HG03575 (cell line): ENCODE measurements around the gene OPCML.

Source experiments
- ATAC-seq: cut with Tn5 transposase; IDR thresholded peaks from one replicate; pipeline ENCODE4 v1.9.1; 2021; ENCODE audit not compliant: unreplicated experiment, insufficient number of reproducible peaks, low FRiP score; ENCODE audit errors: extremely low read depth

OPCML gene

DNA sequence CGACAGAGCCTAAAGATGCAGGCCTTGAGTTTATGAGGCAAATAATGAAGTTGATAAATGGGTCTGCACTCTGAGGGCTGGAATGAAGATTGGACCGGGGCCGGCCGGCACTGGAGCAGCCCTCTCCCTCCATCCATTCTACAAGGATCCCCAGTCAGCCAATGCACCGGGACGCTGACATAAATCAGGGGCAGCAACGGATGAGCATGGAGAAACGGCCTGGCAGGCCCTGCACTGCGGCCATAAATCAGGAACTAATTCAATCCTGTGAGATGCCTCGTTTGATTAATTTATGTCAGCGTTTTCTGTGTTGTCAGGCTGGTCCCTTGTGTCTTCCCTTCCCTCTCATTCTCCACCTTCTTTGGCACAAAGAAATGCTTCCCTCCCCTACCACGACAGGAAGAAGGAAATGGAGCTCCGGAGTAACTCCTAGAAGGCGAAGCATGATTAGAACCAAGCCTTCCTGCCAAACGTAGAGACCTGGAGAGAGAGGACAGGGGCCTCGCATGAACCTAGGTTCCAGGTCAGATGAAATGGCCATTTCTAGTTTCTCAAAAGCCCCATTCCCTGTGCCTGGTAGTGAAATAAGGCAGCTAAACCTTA lies 358.4 kb downstream of the OPCML start:
- ATAC-seq = no peak

DNA sequence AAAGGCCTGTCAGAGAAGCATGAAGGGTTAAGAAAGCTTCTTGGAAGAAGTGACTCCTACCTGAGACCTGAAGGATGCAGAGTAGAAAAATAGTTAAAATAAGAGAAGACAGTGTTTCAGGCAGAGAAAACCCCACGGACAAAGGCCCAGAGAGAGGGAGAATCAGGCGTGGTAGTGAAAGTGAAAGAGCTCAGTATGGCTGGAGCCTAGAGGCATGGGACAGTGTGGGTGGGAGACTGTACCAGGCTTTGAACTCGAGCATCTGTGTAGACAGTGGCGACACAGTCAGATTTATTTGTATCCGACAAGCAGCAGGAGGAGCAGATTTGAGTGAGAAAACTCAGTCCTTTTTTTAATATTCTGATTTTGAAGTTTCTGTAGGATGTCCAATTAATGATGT lies 360.0 kb downstream of the OPCML start:
- ATAC-seq = no peak

DNA sequence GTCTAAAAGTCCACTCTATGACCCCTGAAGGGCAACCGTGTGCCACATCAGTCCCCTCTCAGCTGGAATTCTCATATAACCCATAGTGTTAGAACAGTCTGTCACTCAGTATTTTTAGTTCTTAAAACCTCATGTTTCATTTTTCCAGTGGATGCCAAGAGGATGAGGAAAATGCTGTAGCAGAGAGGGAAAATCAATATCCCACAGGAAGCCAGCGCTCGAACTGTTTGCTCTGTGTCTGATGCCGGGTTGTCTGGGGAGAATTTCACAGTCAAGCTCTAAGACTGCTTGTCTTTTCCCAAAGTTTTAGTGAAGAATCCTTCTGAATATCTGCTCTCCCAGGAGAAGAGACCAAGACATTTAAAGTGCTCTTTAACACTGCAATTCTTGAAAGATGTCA lies 360.9 kb downstream of the OPCML start:
- no peak for ATAC-seq

DNA sequence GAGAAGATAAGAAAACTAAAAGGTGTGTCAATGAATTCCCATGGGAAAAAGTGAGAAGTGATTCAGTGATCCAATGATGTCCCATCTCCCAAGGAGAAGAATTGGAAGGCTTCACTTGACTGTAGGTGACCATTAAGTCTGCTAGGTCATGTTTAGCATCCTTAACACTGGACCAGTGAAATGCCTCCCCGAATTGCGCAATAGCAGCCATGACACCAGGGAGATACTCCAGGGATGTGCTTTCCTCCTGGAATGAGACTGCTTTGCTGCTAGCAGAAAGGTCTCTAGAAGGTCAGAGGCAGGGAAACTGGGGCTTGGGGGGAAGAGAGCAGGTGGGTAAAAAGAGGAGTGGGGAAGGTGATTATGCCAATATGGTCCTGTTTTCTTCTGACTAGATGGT lies 364.3 kb downstream of the OPCML start:
- no peak for ATAC-seq

DNA sequence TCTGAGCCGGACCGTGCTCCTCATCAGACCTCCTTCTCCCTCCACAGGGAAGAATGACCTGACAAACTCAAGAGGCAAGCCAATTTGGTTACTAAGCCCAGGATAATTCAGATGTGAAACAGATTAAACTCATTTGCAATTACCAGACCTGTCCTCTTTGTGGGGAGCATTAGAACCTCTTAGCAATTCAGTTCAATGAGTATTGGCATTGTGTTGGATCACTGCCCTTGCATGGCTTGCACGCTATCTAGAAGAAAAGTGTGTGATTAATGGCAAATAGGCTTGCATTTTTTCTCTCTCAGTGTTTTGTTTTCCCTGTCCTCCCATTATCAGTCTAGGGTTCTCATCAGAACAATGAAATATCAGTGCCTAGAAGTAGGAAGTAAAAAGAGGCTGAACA lies 365.6 kb downstream of the OPCML start:
- ATAC-seq = no peak

DNA sequence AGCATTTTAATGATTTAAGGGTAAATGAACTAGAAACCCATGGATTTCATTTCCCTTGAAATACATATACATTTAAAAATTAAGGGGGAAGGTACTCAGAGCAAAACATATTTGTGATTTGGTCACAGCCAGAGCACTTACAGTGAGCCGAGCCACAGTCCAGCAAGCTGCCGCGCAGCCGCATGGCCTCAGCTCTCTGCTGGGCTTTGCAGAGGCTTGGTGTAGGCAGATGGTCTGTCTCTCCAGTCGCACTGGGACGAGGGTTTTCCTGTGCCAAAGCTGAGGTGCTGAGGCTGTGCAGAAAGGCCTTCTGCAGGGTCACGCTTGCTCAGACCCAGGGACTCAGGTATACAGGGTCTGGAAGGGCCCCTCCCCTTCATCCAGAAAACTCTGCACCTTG lies 367.3 kb downstream of the OPCML start:
- ATAC-seq = no peak

DNA sequence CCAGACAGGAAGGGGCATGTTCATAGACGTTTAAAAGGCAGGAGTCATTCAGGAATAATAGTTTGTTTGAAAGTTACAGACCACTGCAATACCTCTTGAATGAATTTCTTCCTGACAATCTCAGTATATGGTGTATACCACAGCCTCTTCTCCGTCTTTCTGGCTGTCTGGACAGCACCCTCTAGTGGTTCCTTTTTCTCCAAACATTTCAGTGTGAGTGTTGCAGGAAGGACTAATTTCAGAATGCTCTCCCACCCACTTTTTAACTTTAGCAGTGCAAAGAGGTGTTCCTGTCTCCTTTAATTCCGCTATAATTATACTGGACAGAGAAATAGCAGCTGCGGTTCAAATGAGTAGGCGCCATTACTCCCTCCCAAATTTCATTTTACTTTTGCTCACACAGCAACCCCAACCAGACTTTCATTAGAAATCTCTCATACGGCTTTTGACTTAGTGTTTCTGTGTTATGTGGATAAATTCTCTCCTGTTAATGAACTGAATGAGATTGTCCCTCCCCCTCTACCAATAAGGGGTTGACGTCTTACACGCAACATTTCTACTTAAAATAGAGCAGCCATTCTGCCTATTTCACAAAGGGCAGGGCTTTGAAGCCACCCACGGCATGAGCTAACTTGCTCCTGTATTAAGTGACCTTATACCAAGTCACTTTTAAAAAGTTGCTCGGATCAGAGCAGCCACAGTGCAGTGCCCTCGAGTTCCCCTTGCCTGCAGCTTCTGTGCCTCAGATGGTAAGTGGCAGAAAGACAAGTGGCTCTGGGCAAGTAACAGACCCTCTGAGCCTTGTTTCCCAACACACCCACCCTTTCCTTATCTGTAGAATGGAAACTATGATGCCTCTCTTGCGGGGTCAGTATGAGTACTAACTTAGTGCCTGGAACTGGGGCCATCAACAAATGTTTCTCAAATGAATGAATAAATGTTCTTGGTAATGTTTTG lies 368.6 kb downstream of the OPCML start:
- ATAC-seq = no peak

DNA sequence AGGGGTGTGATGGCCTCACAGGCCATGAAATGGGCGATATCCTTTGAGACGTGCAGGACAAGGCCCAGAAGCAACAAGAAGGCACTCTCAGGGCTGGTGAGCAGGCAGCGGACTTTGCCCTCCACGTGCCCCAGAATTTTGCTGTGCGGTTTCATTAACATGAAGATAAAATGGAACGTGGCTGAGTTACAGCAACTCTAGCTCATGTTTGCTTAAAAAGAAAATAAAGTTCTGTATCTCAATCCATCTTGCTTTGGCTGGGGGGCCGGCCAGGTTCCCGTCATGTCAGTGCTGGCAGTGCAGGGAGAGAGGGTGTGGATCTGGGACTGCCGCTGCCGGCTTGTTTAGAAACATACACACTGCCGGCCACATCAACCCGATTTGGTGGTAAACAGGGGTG lies 370.1 kb downstream of the OPCML start:
- ATAC-seq = no peak

DNA sequence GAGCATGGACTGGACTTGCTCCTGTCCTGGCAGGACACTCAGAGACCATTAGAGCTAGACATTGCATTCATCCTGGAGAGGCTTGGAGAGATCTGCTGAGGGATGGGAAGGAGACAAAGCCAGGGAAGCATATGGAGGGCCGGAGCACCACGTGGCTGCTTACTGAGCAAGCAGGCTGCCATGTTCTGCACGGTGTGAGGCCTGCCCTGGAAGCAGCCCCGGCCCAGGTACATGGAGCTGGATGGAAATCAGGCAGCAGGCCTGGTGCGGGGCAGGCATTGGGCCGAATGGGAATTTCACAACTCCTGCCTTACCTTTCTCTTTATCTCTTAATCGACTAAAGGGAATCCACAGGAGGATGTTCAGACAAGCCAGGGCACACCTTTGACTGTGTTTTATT lies 371.5 kb downstream of the OPCML start:
- no peak for ATAC-seq

DNA sequence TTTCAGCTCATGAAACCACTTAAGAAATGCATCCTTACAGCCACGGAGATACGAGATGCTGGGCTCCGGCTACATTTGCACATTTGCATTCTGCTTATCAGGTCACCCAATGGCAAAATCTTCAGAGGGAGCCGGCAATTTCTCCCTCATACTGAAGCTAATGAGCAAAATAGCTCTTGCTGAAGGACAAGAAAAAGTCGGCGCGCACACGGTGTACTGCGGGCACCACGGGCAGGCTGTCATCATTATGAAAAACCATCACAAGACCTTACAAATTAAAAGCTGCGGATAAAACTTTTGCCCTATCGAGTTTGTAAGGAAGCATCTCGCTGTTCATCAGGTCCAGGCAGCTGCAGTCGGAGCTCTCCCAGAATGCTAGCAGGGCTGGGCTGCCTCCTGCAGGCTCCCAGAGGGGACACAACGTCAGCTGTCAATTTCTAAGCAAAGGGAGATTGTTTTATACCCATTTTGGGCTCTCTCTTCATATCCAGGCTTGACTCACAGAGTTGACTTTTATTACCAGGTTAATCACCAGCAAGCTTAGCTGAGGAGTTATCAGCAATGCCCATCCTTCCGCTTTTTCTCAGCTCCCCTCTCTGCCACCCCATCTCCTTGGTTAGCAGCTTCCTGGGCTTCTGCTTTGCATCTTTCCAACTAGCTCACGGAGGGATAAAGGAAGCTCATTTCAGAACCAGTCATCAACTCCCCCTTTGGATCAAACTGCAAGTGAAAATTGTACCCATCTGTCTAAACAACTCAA lies 375.1 kb downstream of the OPCML start:
- ATAC-seq = no peak

DNA sequence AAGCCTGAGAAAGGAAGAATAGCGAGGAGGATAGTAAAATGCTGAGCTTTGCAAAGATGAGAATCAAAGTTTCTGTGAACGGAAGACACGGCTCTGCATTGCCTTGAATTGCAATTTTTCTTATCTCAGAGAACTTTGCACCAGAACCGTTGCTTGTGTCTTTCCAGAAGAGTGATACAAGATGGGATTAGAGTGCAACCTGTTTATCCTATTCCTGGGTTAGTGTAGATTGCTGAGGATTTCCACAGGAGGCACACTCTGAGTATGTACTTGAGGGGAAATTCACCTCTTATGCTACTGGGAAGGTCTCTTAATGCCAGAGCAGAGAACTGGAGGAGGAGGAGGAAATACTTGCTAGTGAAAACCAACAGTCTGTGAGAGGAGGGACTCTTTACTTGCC lies 377.5 kb downstream of the OPCML start:
- no peak for ATAC-seq

DNA sequence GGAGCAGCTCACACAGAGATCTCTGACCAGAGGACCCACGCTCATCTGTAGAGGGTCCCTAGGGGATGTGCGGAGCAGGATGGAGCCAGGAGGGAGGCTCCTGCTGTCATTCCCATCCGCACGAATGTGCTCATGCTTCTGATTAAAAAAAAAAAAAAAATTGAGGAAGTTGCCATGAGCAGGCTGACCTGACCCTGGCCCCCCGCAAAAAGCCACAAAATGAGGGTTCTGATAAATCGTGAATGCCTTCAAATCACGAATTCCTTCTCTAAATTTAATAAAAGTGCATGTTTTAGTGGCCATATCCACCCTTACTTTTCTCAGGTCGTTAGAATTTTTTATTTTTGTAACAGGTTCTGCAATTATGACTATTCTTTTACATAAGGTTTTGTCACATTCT lies 378.2 kb downstream of the OPCML start:
- no peak for ATAC-seq

DNA sequence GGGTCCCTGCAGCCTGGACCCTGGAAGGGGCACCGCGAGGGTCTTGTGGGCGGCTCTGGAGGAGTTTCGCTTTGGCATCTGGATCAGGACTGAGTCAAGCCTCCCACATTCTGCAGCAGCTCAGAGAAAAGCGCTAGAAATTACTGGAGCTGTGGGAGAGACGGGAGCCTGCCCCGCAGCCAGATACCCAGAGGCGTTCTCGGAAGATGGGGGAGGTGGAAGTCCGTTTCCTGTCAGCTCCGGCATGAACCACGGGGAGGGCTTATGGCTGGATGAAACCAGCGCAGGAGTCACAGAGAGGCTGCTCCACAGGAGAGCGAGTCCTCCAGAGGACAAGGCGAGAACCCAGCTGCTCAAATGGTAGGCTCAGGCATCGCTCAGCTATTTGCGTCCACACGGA lies 379.3 kb downstream of the OPCML start:
- ATAC-seq = no peak

DNA sequence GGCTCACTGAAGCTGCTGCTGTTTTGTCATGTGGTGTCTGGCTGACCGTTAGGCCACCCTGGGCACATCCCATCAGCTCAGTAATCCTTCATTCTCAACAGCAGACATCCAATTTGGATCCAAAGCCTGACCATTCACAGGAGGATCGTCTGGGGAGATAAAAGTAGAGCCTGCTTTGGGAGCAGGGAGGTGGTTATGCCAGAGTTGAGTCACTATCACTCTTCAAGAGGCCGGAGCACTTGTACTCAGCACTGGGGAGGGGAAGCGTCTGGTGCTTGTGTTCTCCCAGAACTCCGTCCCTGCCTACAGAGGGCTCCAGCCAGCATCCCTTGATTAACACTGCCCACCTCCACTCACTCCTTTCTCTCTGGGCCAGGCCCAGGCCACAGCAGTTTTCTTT lies 382.6 kb downstream of the OPCML start:
- ATAC-seq = no peak

DNA sequence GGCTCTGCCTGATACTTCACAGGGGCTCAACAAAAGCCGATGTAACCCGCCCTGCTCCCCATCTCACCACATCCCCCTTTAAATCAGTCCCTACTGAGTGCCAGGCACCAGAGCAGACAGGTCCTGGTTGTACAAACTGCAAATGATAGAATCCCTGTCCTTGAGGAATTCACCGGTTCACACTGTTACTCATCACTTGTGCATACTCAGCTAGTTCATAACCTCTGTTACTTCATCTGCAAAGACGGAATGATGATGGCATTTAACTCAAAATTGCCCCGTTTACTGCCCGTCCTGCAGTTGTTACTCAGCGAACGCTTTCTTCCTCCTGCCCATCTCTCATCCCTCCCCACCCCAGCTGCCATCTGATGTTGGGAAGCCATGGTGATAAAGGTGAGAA lies 384.7 kb downstream of the OPCML start:
- no peak for ATAC-seq

DNA sequence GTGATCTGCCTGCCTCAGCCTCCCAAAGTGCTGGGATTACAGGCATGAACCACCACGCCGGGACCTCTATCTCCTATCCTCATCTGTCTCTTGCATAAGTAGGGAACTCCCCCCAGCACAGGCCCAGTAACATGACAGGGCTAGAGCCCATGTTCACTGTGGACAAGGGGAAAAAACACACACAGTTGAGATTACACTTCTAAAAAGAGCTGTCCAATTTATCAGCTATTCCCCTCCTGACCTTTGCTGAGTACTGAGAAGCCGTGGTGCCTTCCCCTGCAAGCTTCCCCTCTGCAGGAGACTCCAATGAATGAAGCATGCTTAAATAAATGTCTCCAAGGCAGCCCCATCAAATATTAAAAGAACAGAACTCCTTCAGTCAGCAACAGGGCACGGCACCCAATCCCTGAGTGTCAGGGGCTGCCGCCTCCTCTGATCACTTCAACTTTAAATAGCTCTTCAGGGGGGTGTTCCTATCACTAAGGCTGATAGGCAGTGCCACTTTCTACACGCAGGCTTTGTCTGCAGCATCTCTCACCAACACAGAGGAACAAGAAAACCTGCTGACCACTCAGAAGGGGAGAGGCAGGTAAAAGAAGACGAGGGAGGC lies 385.5 kb downstream of the OPCML start:
- no peak for ATAC-seq

DNA sequence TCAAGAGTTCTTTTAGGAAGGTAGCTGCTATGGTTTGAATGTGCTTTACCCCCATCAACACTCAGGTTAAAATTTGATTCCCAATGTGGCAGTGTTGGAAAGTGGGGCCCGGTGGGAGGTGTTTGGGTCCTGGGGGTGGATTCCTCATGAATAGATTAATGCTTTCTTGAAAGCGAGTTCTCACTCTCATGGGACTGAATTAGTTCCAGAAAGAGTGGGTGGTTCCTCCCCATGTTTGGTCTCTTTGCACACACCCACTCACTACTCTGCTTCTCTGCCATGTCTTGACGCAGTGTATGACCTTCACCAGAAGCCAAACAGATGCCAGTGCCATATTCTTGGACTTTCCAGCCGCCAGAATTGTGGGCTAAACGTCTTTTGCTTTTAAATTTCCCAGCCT lies 394.4 kb downstream of the OPCML start:
- ATAC-seq = no peak

DNA sequence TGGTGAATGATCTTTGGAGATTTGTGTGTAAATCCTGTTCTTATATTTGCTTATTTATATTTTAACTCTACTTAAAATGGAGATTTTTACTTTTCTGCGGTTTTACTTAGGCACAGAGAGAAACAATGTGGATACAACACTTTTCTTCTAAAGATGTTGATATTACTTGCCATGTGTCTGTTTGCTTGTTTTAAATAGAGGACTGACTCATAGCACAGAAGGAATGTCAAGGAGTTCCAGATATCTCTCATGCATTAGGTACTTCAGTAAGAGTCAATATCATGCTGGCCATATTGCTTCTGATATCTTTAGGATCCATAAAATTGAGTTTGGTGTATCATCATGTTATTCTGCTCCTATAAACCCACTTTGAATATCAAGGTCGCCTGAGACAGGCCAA lies 395.0 kb downstream of the OPCML start:
- ATAC-seq = no peak

DNA sequence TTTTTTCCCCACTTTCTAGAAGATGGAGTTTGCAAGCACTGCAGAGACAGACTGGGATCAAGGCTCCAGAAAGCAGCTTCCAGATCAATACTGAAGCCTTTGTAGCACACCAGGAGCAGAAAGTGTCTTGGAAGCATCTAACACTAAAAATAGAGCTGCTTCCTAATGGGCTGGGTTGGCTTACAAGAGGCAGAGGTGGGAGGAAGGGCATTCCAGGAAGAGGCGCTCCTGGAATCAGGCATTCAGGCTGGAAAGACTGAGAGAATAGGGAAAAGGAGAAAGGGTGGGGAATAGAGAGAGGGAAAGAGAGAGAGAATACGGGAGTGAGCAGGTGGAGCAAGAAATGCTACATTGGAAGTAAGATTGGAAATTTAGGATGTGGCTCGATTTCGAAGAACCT lies 395.9 kb downstream of the OPCML start:
- no peak for ATAC-seq
